OCI-LY7 (cell line): ENCODE data around the gene C1orf35. TPM values are rescaled to one million over a fixed set of nuclear protein-coding genes. Genes with fewer than 3 reads are reported as not detected.

Experiments
- BruUV-seq: library from RNA; stranded (reverse); fragments of 400-500 nt; replicated peaks from 2 replicates; lab custom pipeline; 2021; lab: Mats Ljungman, UMichigan
- CTCF ChIA-PET: fragments of 300-600 bp; sonication (Branson Sonifier 250); formaldehyde crosslinking; loops from one replicate; lab custom pipeline; 2022; ENCODE audit warnings: antibody characterized with exemption; ENCODE audit not compliant: unreplicated experiment; lab: Charles Lee
- POLR2A ChIA-PET: fragments of 300-600 bp; sonication (Branson Sonifier 250); formaldehyde crosslinking; loops from one replicate; lab custom pipeline; 2022; ENCODE audit warnings: antibody characterized with exemption; lab: Charles Lee
- DNase-seq: peaks from one replicate; pipeline ENCODE4 v3.0.0-alpha.2; 2015; ENCODE audit warnings: low spot score
- H2AFZ ChIP-seq: fragments of 200-600 bp; sonication (generic), shearing (Covaris generic); 2 replicates; pipeline ENCODE4 v1.6.1; 2014; ENCODE audit warnings: mild to moderate bottlenecking, antibody characterized with exemption, low read length, moderate library complexity
- H3K27ac ChIP-seq: fragments of 200-600 bp; sonication (generic); 2 replicates; pipeline ENCODE4 v1.5.1; 2014; ENCODE audit warnings: mixed run types, low read depth, mild to moderate bottlenecking, moderate library complexity, low read length, inconsistent platforms; ENCODE audit not compliant: poor library complexity, severe bottlenecking
- H3K36me3 ChIP-seq: fragments of 200-600 bp; sonication (generic); 2 replicates; pipeline ENCODE4 v1.6.1; 2014; ENCODE audit warnings: mild to moderate bottlenecking, antibody characterized with exemption, low read length, moderate library complexity, mixed read lengths; ENCODE audit not compliant: insufficient read depth
- H3K4me1 ChIP-seq: fragments of 200-600 bp; sonication (generic); 2 replicates; pipeline ENCODE4 v1.5.1; 2014; ENCODE audit warnings: mild to moderate bottlenecking, low read length; ENCODE audit not compliant: insufficient read depth, poor library complexity, severe bottlenecking
- H3K4me2 ChIP-seq: fragments of 200-600 bp; sonication (generic); 2 replicates; pipeline ENCODE4 v1.6.1; 2014; ENCODE audit warnings: mild to moderate bottlenecking, low read length
- H3K4me3 ChIP-seq: fragments of 200-600 bp; sonication (generic); 2 replicates; pipeline ENCODE4 v1.5.1; 2014; ENCODE audit warnings: mild to moderate bottlenecking, low read depth, low read length; ENCODE audit not compliant: poor library complexity, severe bottlenecking
- H3K79me2 ChIP-seq: fragments of 200-600 bp; sonication (generic); 2 replicates; pipeline ENCODE4 v1.6.1; 2016; ENCODE audit warnings: low read depth, mild to moderate bottlenecking, low read length, moderate library complexity, mixed read lengths; ENCODE audit not compliant: insufficient read depth
- H3K9me2 ChIP-seq: fragments of 200-600 bp; sonication (generic); 2 replicates; pipeline ENCODE4 v1.6.1; 2016; ENCODE audit warnings: mild to moderate bottlenecking, low read length, mixed read lengths; ENCODE audit not compliant: insufficient read depth
- H3K9me3 ChIP-seq: fragments of 200-600 bp; sonication (generic); 2 replicates; pipeline ENCODE4 v1.6.1; 2014; ENCODE audit warnings: mild to moderate bottlenecking, mixed run types, low read length, mixed read lengths
- H4K20me1 ChIP-seq: fragments of 200-600 bp; sonication (generic); 2 replicates; pipeline ENCODE4 v1.6.1; 2014; ENCODE audit warnings: mild to moderate bottlenecking, antibody characterized with exemption, low read length, moderate library complexity, mixed read lengths; ENCODE audit not compliant: insufficient read depth
- CTCF ChIP-seq: fragments of 200-600 bp; sonication (generic); conservative IDR thresholded peaks from 2 replicates; pipeline ENCODE4 v1.5.1; 2014; ENCODE audit warnings: mild to moderate bottlenecking, antibody characterized with exemption, low read length, moderate library complexity, mixed read lengths
- EZH2phosphoT487 ChIP-seq: fragments of 200-600 bp; sonication (generic); IDR thresholded peaks from 2 replicates; pipeline ENCODE4 v1.6.1; 2018; ENCODE audit warnings: low read depth, borderline replicate concordance, mild to moderate bottlenecking, mixed run types, antibody characterized with exemption, low read length, moderate library complexity, mixed read lengths
- intact Hi-C: fragments of 100-400 bp; cut with micrococcal nuclease; formaldehyde crosslinking; loops from one replicate; pipeline ENCODE4 v1.10.0; 2022; ENCODE audit not compliant: unreplicated experiment
- total RNA-seq, 2 experiments: library from RNA; depleted of rRNA in 1 of 2; stranded (reverse); fragments of >200 nt in 1 of 2; shearing (Covaris generic) in 1 of 2; gene quantifications; 2 replicates each; pipeline ENCODE4 v1.2.3, GENCODE V29; 2014 to 2022

The C1orf35 gene
- total RNA-seq, 2 experiments from 2014 or later: 30.7 to 33.3 TPM

DNA sequence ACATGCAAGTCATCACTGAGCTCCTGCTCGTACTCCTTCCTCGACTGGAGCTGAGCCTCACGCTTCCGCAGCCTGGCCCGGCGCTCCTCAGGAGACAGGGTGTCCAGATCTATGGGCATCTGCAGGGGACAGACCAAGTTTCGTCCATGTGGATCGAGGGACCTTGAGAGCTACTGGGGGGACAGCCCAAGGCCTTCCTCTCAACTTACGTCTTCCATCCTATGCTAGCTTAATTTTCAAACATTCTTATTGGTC is 3.6 kb upstream of the C1orf35 start:
- ChIA-PET CTCF (no interaction called here), POLR2A (interaction anchor here (0.6 to 1.2 kb wide), 4 partner anchors 24 to 1356 kb away, joined by 3 to 4 read pairs (median 4); no protein-coding TSS in a partner anchor)
- DNase-seq: no peak
- no peak for TF ChIP-seq EZH2phosphoT487
- TF ChIP-seq CTCF: no peak
- Histone ChIP-seq H2AFZ (no peak overlapping the region), H3K27ac (no peak overlapping the region), H3K79me2 (peaks cover 8% of the 10 kb centered on the region), H3K9me2 (no peaks in the 10 kb centered on the region), H3K36me3 (peaks cover 10% of the 10 kb centered on the region; the same call in 1 of the 2 replicates), H3K4me2 (no peak overlapping the region), H3K4me1 (peaks cover 29% of the 10 kb centered on the region), H4K20me1 (no peaks in the 10 kb centered on the region), H3K9me3 (no peaks in the 10 kb centered on the region), H3K4me3 (no peak overlapping the region)
- BruUV-seq: no TSS peak
- intact Hi-C loops: no loop called here

GRCh38 chr1:228105996-228106799 is 3.1 kb upstream of the C1orf35 start:
- TF ChIP-seq EZH2phosphoT487: no peak
- TF ChIP-seq CTCF: no peak
- Histone ChIP-seq H3K79me2 (peaks cover 8% of the 10 kb centered on the region), H2AFZ (no peak overlapping the region), H4K20me1 (no peaks in the 10 kb centered on the region; the same call in 1 of the 2 replicates), H3K4me3 (no peak overlapping the region), H3K36me3 (peaks cover 14% of the 10 kb centered on the region; the same call in 1 of the 2 replicates), H3K4me1 (peaks cover 35% of the 10 kb centered on the region), H3K27ac (no peak overlapping the region), H3K9me2 (no peaks in the 10 kb centered on the region), H3K9me3 (no peaks in the 10 kb centered on the region), H3K4me2 (no peak overlapping the region)
- intact Hi-C loops: no loop called here
- ChIA-PET CTCF (no interaction called here), POLR2A (interaction anchor here (0.6 to 1.2 kb wide), 5 partner anchors 22 to 1355 kb away, joined by 3 to 4 read pairs (median 3); no protein-coding TSS in a partner anchor)
- DNase-seq: no peak
- BruUV-seq: no TSS peak
